K562 (cell line): ENCODE results near the gene ROBO1. TPM values are rescaled to one million over a fixed set of nuclear protein-coding genes. Genes with fewer than 3 reads are reported as not detected.

ENCODE experiments used
- ATAC-seq: fragments of 200-7000 bp; cut with Tn5 transposase; 3 replicates; pipeline ENCODE4 v1.9.1; 2020; ENCODE audit warnings: moderate library complexity
- BruUV-seq: library from RNA; stranded (reverse); fragments of 400-500 nt; replicated peaks from 2 replicates; lab custom pipeline; 2021; lab: Mats Ljungman, UMichigan
- CTCF ChIA-PET: fragments of 300-600 bp; formaldehyde crosslinking; extraction: SDS; loops from one replicate; lab custom pipeline; 2021; ENCODE audit warnings: low intra/inter-chr PET ratio; lab: Yijun Ruan, JAX
- POLR2A ChIA-PET: fragments of 300-600, 350-650 bp; sonication (Branson Sonifier 250); formaldehyde crosslinking; extraction: SDS; loops from one replicate; lab custom pipeline; 2021; ENCODE audit warnings: antibody characterized with exemption, inconsistent platforms; lab: Yijun Ruan, JAX
- DNase-seq, 4 experiments: peaks; one replicate each; pipeline versions ENCODE4 v3.0.0 to v3.0.0-alpha.2; 2011 to 2018; ENCODE audit warnings: low spot score in 3 of 4, mixed read lengths in 3 of 4; ENCODE audit errors: extremely low read depth in 1 of 4
- FAIRE-seq: peaks from 2 replicates; lab custom pipeline; 2011; peaks lifted over from hg19 to GRCh38; lab: Jason Lieb, UNC
- H2AFZ ChIP-seq: 2 replicates; pipeline ENCODE4 v1.6.0; 2011; ENCODE audit warnings: low read depth, low read length, control low read depth, inconsistent platforms
- H3K27ac ChIP-seq: fragments of 200-600 bp; 3 replicates; pipeline ENCODE4 v1.8.0; 2011; ENCODE audit warnings: low read depth, mild to moderate bottlenecking, control low read depth, inconsistent platforms, low read length, moderate library complexity, mixed read lengths; ENCODE audit errors: extremely low read depth
- H3K27me3 ChIP-seq, 2 experiments: fragments of 300-600 bp in 1 of 2; 2 replicates in 1 of 2; 3 replicates in 1 of 2; pipeline versions ENCODE4 v1.6.0 to v1.8.0; 2011; ENCODE audit warnings: inconsistent platforms in 2 of 2, low read length in 2 of 2, mild to moderate bottlenecking in 1 of 2, mixed read lengths in 1 of 2, moderate library complexity in 1 of 2; ENCODE audit not compliant: control insufficient read depth in 2 of 2, insufficient read depth in 2 of 2
- H3K36me3 ChIP-seq: fragments of 300-600 bp; 3 replicates; pipeline ENCODE4 v1.8.0; 2011; ENCODE audit warnings: mild to moderate bottlenecking, low read length, inconsistent platforms; ENCODE audit not compliant: control insufficient read depth, insufficient read depth
- H3K4me1 ChIP-seq, 2 experiments: fragments of 200-600 bp in 1 of 2; replicated peaks in 1 of 2; 2 replicates in 1 of 2; 3 replicates in 1 of 2; pipeline versions ENCODE4 v1.5.1 to v1.8.0; 2011; ENCODE audit warnings: inconsistent platforms in 2 of 2, low read length in 2 of 2, mild to moderate bottlenecking in 1 of 2, mixed read lengths in 1 of 2, moderate library complexity in 1 of 2; ENCODE audit not compliant: control insufficient read depth in 2 of 2, insufficient read depth in 2 of 2
- H3K4me2 ChIP-seq: 2 replicates; pipeline ENCODE4 v1.6.1; 2011; ENCODE audit warnings: low read length, control low read depth, inconsistent platforms, mixed read lengths; ENCODE audit not compliant: insufficient read depth
- H3K4me3 ChIP-seq: fragments of 200-600 bp; sonication (generic), shearing (Covaris generic); 2 replicates; pipeline ENCODE4 v1.5.1; 2016; ENCODE audit warnings: control low read depth, inconsistent platforms
- H3K79me2 ChIP-seq: fragments of 200-600 bp; 3 replicates; pipeline ENCODE4 v1.8.0; 2011; ENCODE audit warnings: low read length, inconsistent platforms; ENCODE audit not compliant: control insufficient read depth, insufficient read depth
- H3K9ac ChIP-seq, 2 experiments: 2 replicates each; pipeline versions ENCODE4 v1.6.0 to v1.6.1; 2011; ENCODE audit warnings: low read depth in 2 of 2, low read length in 2 of 2, control low read depth in 1 of 2, inconsistent platforms in 1 of 2, mild to moderate bottlenecking in 1 of 2, mixed read lengths in 1 of 2; ENCODE audit not compliant: insufficient read depth in 1 of 2
- H3K9me1 ChIP-seq: one replicate; pipeline ENCODE4 v1.6.0; 2011; ENCODE audit warnings: inconsistent platforms, mild to moderate bottlenecking, low read length, moderate library complexity; ENCODE audit not compliant: control insufficient read depth, insufficient read depth
- H3K9me3 ChIP-seq: replicated peaks from 2 replicates; pipeline ENCODE4 v1.5.1; 2011; ENCODE audit warnings: low read depth, low read length, inconsistent platforms; ENCODE audit not compliant: control insufficient read depth, insufficient read depth
- H4K20me1 ChIP-seq: replicated peaks from 2 replicates; pipeline ENCODE4 v1.6.1; 2011; ENCODE audit warnings: low read length, inconsistent platforms, mixed read lengths; ENCODE audit not compliant: control insufficient read depth, insufficient read depth
- BMI1 ChIP-seq: fragments of 150-350 bp; IDR thresholded peaks from 2 replicates; pipeline ENCODE4 v1.6.1; 2014; ENCODE audit warnings: low read length
- DPF2 ChIP-seq: fragments of 450-650 bp; IDR thresholded peaks from 2 replicates; pipeline ENCODE4 v1.6.1; 2016
- MBD2 ChIP-seq: sonication (generic); IDR thresholded peaks from 2 replicates; pipeline ENCODE4 v1.6.1; 2016; ENCODE audit warnings: low read depth, borderline replicate concordance
- MYC ChIP-seq, 2 experiments: fragments of 250-450 bp in 1 of 2; sonication (Bioruptor Pico) in 1 of 2; IDR thresholded peaks; 2 replicates each; pipeline versions ENCODE4 v1.5.1 to v1.6.1; 2012 to 2021; ENCODE audit warnings: low read depth in 2 of 2, borderline replicate concordance in 1 of 2, improper control_type of control experiment in 1 of 2, low read length in 1 of 2, mild to moderate bottlenecking in 1 of 2, moderate library complexity in 1 of 2
- NKRF ChIP-seq: fragments of 450-650 bp; IDR thresholded peaks from 2 replicates; pipeline ENCODE4 v1.6.1; 2016; ENCODE audit warnings: borderline replicate concordance
- SMAD1 ChIP-seq: fragments of 150-350 bp; IDR thresholded peaks from 2 replicates; pipeline ENCODE4 v1.6.1; 2014; ENCODE audit warnings: low read length, low read depth; ENCODE audit not compliant: partially characterized antibody
- TFAM ChIP-seq: fragments of 250-450 bp; sonication (Bioruptor Pico); conservative IDR thresholded peaks from 2 replicates; pipeline ENCODE4 v1.5.0; 2021; ENCODE audit warnings: mild to moderate bottlenecking, moderate library complexity
- XRCC3 ChIP-seq: fragments of 450-650 bp; IDR thresholded peaks from 2 replicates; pipeline ENCODE4 v1.6.1; 2017; ENCODE audit warnings: mild to moderate bottlenecking, moderate library complexity
- ZC3H11A ChIP-seq: IDR thresholded peaks from 2 replicates; pipeline ENCODE4 v1.6.1; 2012; ENCODE audit warnings: low read depth, low read length, improper control_type of control experiment
- ZNF407 ChIP-seq: fragments of 450-650 bp; IDR thresholded peaks from 2 replicates; pipeline ENCODE4 v1.6.1; 2016; ENCODE audit warnings: low read depth
- ZNF76 ChIP-seq: fragments of 250-450 bp; sonication (Bioruptor Pico); IDR thresholded peaks from 2 replicates; pipeline ENCODE4 v1.4.0; 2020; ENCODE audit warnings: mild to moderate bottlenecking, moderate library complexity, borderline replicate concordance
- WGBS: fragments of 100-300 bp; shearing (Covaris generic); methylation state at CpG from one replicate; pipeline ENCODE4 v1.1.6; 2016; ENCODE audit warnings: low coverage, mixed read lengths; ENCODE audit not compliant: insufficient coverage; ENCODE audit errors: missing lambda C conversion rate; 5-methylcytosine and 5-hydroxymethylcytosine counted together
- in situ Hi-C: fragments of 300-500 bp; cut with MboI; formaldehyde crosslinking; loops from 4 replicates; pipeline ENCODE4 v1.15.0; 2018; ENCODE audit warnings: inconsistent platforms, mixed read lengths
- intact Hi-C: fragments of 100-400 bp; cut with micrococcal nuclease; formaldehyde crosslinking; loops from 2 replicates; pipeline ENCODE4 v1.14.2; 2022
- polyA plus RNA-seq, 8 experiments: library from polyadenylated mRNA; depleted of rRNA in 4 of 8; stranded (reverse) in 5 of 8; unstranded in 3 of 8; fragments of >200 nt; fragmentation: Nextera tagmentation in 2 of 8; fragmentation: Illumina TruSeq in 1 of 8; extraction: Ambion mirVana in 2 of 8; extraction: Trizol in 1 of 8; gene quantifications; 2 replicates each; pipeline versions ENCODE4 v1.2.1 to v1.2.3, GENCODE V29; 2011 to 2014; ENCODE audit warnings: inconsistent platforms in 1 of 8, missing spikeins in 1 of 8
- total RNA-seq, 7 experiments: library from RNA; depleted of rRNA in 6 of 7; stranded (reverse); fragments of >200 nt in 6 of 7; fragmentation: Illumina TruSeq in 2 of 7; extraction: Trizol in 2 of 7; gene quantifications; 2 replicates each; pipeline versions ENCODE4 v1.2.1 to v1.2.3, GENCODE V29; 2011 to 2021; ENCODE audit warnings: low replicate concordance in 1 of 7

The ROBO1 gene
- total and polyA plus RNA-seq, 9 of the 15 experiments (the other 6 are each of a cell fraction or from before 2014, with no cell fraction given) = 0.01 to 0.53 (median 0.17) TPM; not detected in 5

GRCh38 chr3:79396595-79396994 lies 371.2 kb downstream of the ROBO1 start:
- no TSS peak for BruUV-seq
- TF ChIP-seq ZNF76 (CRISPR knock-in tag) (no peak), SMAD1 (no peak), MBD2 (no peak), DPF2 (no peak), ZNF407 (no peak), TFAM (CRISPR knock-in tag) (no peak), BMI1 (no peak), NKRF (no peak), MYC (IDR thresholded peaks at IDR 0.05; ENCODE audit: low read depth, low read length) (no peak), MYC (CRISPR knock-in tag; IDR thresholded peaks at IDR 0.05; ENCODE audit: borderline replicate concordance, low read depth) (no peak), ZC3H11A (no peak), XRCC3 (no peak)
- TF ChIP-seq, all 486 proteins: peak for 0
- ATAC-seq = no peak
- H3K9me1 ChIP-seq = no peaks in the 10 kb centered on the region
- no peak overlapping the region for H3K27ac ChIP-seq
- H4K20me1 ChIP-seq = no peaks in the 10 kb centered on the region
- no peak for DNase-seq
- no peak overlapping the region for H3K4me2 ChIP-seq
- WGBS = 0% methylated on average over 2 of the region's 2 CpGs
- intact Hi-C loops (no loop called here), in situ Hi-C loops (no loop called here)
- H2AFZ ChIP-seq = no peak overlapping the region
- no peak for FAIRE-seq
- no peak overlapping the region for H3K4me3 ChIP-seq
- no peaks in the 10 kb centered on the region for H3K9me3 ChIP-seq
- ChIA-PET POLR2A (no interaction called here), CTCF (no interaction called here)
- no peaks in the 10 kb centered on the region for H3K4me1 ChIP-seq
- H3K36me3 ChIP-seq = no peaks in the 10 kb centered on the region
- no peaks in the 10 kb centered on the region for H3K27me3 ChIP-seq
- H3K79me2 ChIP-seq = no peaks in the 10 kb centered on the region
- H3K9ac ChIP-seq = no peak overlapping the region
